NCI-H2227 treated with DMSO at 0.1 percent for 48 hours (cell line): ENCODE data around the gene GPHB5.
A peak's percentile ranks its signal among the peaks of the same experiment; 100 is the strongest.
"Not testable (repeated sequence)": the region's sequence is repeated elsewhere in the genome, so short reads cannot be mapped to it uniquely, and the experiment has no call there.

Source experiments
- DNase-seq: peaks from one replicate; lab custom pipeline; 2025; lab: John Stamatoyannopoulos, UW

The GPHB5 gene, protein sequence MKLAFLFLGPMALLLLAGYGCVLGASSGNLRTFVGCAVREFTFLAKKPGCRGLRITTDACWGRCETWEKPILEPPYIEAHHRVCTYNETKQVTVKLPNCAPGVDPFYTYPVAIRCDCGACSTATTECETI

DNA sequence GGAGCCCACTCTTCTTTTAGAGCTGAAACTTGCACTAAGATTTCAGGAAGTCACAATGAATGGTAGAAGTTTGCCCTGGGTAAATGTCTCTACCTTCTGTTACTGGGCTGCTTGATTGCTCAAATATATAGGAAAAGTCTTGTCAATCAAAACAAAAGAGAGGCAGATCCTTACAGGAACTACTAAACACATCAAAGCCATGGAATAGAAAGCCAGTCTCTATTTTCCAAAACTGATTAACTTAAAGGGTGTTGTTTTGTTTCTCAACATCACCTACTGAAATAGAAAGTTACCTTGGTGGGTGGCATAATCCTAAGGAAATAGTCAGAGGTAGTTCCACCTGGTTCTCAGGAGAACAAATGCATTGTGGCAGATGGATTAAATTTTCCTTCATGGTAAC lies at the start of gene GPHB5:
Gene GPHB5 (minus strand): TSS at position 101 of the 400 bp plus-strand sequence. CDS start 1,086 bp downstream, outside the sequence.
- no peak for DNase-seq

DNA sequence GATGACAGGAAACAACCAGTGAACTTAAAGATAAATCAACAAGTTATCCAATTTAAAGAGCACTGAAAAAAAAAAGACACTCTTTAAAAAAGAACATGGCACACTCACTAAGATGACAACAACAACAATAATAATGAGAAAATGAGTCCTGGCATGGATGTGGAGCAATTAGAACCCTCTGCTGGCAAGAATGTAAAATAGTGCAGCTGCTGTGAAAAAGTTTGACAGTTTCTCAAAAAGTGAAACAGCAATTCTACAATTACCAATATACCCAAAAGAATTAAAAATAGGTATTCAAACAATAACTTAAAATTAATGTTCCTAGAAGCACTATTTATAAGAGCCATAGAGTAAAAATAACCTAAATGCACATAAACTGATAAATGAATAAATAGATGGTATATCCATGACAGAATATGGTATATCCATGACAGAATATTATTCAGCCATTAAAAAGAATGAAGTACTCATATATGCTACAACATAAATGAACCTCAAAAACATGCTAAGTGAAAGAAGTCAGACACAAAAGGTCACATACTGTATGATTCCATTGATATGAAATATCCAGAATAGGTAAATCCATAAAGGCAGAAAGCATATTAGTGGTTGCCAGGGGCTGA lies 49.1 kb upstream of the GPHB5 start:
- no peak for DNase-seq

DNA sequence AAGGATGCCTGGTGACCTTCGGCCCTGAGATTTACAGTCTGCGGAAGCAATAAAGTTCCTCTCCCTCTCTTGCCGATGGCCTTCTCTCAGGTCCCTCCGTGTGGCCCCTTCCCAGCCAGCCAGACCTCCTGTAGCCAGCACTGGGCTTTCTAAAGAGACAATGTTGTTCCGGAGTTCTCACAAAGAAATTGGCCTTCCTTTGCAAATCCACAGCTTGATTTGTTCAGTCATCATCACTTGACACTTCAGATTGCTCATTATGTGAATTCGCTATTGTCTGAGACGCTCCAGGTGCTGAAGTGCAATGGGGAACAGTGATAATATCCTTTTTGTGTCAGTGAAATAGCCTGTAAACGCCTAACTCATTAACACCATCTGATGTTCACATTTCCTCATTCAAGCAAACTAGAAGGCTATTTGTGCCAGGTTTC lies 43.7 kb upstream of the GPHB5 start:
- peak; percentile 73 for DNase-seq

DNA sequence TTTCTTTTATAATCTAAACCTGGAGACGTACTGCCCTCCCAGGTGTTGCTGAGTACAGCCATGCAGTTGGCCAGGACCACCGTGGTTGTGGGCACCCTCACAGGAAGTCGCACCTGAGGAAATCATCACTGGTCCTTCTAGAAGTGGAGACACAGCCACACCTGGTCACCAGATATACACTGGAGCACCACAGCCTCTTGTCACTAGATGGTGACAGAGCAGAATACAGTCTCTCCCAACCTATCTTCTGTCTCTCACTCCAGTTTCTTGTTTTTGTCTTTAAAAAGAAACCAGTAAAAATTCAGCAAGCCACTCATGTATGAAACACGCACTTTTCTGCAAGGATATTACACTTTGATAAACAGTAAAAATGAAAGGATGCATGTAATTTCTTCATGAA lies 43.1 kb upstream of the GPHB5 start:
- DNase-seq, result peak; percentile 47

DNA sequence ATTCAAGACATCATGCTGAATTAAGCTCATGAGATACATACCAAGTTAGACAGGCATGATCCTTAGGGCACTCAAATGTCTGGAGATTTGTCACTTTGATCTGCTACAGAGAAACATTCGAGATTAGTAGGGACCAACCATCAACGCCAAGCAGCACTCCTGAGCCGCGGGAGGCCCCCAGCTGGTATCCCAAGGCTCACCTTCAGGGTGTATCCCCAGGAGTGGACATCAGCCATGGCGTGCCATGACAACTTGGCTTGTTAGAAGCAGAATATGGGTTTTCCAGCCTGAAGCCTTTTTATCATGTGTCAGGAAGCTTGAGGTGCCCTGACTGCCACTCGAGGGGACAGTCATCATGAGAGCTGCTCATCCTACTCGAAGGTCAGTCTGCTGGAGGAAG lies 39.1 kb upstream of the GPHB5 start:
- DNase-seq, result no peak

DNA sequence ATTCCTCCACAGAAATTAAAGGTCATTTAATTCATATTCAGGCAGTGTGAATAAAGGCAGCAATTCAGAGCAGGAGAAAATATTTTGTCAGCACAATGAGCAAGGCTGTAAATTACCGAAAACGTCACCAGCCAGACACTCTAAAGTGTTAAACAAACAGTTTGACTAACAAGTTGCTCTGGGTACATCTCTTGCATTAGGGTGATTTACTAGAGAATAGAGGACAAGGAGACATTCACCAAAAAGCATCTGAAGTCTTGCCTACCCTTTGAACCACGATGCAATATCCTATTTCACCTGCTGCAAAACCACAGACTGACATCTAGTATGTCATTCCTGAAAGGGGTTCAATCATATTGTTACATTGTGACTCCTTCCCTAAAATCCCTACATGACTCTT lies 27.1 kb upstream of the GPHB5 start:
- no peak for DNase-seq

DNA sequence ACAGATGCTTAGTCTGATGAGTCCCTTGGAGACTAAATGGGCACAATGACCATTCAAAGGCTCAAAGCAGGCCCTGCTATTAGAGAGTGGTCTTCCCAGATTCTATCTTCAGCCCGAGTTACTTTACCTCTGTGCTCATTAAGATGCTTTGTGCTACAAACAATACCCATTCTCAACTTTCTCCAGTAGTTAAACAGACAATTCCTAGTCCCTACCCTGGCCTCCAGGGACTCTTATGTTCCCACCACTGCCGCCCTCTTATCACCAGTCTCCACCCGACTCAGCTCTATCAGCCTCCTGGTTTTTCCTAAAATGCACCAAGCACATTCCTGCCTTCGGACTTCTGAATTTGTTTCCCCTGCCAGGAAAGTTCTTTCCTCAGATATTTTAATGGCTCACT lies 25.6 kb upstream of the GPHB5 start:
- DNase-seq, result no peak

DNA sequence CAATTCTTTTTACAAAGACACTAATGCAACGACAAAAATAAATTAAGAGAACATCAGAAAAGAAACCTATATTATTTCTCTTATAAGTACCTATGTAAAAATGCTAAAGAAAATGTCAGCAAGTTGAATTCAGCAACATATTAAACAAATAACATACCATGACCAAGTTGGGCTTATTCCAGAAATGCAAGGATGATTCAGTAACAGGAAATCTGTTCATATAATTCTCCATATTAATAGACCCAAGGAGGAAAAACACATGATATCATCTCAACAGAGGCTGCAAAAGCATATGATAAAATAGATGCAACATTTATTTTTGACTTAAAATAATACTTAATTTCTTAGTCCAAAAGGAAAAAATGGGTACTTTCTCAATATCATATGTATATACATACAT lies 25.1 kb upstream of the GPHB5 start:
- no peak for DNase-seq

DNA sequence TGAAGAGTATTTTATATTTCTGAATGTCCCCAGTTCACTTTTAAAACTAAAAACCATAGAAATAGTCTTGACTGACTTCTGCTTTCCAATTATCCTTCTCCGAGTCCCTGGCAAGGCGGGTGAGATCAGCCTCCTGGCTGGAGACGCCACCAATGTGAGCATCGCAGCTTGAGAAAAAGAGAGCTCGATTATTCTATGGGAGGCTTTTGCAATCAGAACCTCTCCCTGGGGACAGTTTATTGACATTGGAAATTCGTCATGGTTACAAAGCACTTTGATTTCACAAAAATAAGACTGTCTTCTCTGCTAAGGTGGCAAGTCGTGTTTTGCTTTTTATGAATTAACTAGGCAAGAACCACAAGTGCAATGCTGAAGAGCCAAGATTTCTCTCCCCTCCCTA lies 23.6 kb upstream of the GPHB5 start:
- no peak for DNase-seq

DNA sequence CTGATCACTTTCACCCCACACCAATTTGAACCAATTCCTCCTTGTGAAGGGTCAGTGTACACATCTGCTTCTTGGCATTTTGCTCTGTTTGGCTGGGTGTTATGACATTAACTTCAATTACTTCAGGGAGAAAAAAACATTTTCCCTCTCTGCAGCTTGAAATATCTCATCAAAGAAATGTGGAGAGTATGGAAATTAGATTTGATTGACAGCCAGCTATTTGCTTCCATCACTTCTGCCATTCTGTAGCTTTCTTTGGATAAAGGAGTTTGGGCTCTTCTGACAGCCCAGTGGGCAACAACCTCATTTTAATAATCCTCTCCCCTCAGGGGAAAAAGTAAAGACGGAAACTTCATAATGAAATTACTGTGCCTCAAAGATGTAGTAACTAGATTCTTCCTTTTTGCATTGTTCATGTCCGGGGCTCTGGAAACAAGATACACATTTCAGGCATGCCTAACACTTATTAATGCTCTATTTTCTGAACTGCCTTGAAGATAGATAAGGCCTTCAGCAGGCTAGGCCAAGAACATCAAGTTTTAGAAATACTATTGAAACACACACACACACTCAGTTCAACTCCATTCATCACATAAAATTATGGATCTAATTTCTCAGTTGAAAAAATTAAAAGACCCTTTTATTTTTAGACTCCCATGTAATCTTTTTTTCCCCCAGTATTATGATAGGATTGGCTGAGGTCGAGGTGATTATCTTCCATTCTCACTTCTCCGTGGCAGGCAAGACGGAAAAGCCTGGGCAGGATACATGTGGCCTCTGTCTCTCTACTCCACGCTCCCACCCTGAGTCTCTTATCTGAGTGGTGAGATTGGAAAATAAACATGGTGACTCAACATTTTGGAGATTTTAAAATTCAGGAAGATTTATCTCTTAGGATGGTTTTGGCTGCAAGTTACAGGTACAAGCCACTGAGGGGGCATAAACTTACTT lies 10.3 kb upstream of the GPHB5 start:
- DNase-seq, result no peak

DNA sequence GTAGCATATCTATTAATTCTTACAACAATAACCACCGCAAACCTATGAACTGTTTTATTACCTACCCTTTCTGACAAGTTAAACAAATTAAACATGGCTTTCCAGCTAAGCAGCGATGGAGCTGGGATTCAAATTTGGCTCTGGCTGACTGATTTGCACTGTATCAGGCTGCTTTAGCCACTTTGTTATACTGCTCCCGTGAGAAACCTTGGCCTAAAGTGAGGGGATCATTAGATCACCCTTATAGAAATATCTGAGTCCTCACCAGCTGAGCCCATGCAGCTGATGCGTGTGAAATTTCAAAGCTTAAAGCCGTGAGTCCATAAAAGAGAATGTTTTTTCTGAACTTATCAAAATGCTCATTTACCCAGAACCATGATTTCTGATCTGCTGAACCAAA lies 8.1 kb upstream of the GPHB5 start:
- no peak for DNase-seq

DNA sequence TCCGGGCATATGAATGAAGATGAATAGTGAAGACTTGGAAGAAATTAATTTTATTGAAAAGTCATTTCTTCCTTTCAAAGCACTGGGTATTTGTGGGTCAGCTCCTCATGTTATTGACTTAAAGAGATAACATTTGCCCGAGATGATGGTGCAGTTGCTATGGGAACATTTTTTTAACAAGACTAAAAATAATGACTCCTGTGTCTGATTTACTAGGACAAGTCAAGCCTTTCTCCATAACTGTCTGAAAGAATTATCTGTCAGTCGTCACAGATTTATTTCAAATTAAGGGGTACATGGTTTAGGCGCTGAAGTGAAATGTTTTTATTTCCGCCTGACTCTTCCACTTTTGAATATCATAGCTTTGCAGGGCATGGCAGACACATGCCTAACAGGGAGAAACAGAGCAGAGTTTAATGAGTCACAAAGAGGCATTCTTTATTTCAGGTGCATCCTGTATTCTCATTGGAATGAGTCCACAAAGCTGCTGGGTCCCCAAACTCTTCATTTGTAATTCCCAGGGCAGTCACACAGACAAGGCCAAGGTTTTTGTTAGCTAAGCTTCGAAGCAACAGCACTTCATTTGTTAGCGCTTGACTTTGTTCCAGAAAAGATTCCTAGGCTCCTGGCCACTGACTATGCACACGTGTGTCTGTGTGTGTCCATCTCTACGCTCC lies 4.3 kb upstream of the GPHB5 start:
- DNase-seq, result peak; percentile 16

DNA sequence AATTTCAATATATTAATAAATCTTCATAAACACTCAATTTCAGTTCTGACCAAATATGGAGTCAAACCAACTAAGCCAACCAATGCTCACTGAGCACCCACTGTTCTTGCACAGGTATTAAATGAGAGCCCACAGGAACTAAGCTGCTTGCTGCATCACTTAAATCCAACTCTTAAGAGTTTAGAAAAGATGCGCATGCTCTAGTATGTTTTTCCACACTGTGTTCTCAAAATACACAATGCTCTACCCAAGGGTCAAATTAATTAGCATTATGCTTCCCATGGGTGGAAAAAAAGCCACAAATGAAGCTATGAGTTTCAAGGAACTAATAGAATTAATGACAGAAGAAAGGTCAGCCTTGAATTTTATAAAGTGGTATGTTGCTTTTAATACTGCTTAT lies 3.7 kb upstream of the GPHB5 start:
- DNase-seq, result no peak

DNA sequence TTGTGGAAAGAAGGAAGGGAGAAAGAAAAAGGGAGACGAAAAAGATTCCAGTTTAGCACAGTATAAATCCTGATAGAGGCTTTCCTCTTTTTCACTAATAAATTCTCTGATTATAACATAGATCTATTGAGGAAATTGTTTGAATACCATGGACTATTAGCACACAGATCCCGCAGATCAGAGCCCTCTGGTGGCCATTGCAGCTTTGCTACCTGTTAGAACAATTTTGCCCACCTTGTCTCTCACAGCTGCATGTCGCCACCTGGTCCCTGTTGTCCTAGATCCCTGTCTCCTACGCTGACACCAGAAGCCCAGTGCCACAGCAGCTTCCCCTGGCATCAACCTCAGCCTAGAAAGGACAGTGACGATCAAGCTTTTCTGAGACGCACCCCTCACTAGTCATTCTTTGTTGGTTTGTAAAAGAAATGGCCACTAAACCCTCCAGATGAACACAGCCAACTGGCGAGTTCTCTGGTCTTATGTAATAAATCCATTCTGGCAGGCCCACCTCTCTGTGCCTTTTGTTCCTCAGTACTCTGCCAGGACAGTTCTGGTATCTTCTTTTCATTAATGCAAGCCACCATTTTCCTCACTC lies 9.9 kb downstream of the GPHB5 start:
- no peak for DNase-seq

DNA sequence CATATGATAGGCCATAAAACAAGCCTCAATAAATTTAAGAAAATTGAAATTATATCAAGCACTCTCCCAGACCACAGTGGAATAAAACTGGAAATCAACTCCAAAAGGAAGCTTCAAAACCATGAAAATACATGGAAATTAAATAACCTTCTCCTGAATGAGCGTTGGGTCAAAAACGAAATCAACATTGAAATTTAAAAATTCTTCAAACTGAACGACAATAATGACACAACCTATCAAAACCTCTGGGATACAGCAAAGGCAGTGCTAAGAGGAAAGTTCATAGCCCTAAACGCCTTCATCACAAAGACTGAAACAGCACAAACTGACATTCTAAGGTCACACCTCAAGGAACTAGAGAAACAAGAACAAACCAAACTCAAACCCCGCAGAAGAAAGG lies 14.3 kb downstream of the GPHB5 start:
- DNase-seq, result not testable (repeated sequence)

DNA sequence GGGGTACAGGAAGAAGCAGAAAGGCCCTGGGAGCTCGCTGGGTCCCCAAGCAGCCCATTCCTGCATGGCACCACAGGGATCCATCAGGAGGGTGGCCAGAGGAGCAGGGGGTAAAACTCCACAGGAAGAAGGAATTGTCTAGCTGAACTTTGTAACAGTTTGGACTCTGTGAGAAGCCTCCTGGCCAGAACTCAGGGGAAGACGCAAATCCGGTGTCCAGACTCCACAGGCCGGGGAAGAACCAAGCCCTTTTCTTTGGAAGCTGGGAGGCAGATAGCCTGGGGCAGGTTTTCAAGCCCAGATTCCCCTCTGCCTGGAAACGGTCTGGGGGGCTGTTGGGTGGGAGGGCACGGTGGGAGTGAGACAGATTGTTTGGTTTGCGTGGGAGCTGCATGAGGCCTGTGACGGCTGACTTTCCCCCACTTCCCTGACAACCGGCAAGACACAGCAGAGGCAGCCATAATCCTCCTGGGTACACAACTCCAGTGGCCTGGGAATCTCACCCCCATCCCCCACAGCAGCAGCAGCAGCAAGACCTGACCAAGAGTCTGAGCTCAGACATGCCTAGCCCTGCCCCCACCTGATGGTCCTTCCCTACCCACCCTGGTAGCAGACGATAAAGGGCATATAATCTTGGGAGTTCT lies 16.7 kb downstream of the GPHB5 start:
- no peak for DNase-seq

DNA sequence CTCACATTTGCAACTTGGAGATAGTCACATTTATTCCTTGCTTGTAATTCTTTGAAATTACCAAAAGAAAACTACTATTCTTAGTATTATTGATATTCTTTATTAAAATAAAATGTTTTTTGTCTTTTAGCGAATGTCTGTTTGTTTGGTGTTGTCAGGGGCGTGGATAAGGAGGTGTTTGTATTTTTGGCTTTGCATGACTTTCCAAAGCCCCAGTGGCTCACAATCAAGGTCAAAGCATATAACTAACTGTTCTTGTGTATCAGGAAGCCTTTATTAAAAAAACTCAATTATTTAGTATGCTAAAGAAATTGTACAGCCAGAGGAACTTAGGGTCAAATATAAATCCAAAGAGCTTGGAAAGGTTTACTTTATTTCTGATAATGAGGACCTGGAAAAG lies 17.9 kb downstream of the GPHB5 start:
- no peak for DNase-seq

DNA sequence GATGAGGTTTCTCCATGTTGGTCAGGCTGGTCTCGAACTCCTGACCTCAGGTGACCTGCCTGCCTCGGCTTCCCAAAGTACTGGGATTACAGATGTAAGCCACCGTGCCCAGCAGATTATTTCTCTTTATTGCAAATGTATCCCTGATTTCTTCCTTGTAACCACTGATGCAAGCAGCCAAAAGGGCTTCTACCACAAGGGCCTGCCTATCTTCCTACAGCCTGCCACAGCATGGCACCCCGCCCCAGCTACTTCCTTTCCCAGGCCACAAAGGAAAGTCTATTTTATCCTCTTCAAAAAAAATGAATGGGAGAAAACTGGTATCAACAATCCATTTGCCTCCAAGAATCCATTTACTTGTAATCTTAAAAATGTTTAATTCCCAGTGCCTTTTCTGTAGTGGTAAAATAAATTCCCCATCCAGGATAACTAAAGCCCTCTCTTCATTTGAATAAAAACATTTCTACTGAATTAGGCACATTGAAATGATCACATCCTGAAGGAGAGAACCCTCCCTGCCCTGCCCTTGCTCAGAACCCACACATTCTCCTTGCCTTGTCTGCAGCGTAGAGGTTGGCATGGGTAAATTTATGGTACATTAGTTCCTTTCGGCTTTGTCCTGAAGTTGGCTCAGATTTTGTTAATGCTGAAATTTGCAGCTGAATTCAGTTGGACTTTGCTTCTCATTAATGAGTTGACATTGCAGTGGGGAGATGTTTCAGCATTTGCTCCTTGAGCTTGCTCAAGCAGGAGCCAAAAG lies 19.2 kb downstream of the GPHB5 start:
- no peak for DNase-seq

DNA sequence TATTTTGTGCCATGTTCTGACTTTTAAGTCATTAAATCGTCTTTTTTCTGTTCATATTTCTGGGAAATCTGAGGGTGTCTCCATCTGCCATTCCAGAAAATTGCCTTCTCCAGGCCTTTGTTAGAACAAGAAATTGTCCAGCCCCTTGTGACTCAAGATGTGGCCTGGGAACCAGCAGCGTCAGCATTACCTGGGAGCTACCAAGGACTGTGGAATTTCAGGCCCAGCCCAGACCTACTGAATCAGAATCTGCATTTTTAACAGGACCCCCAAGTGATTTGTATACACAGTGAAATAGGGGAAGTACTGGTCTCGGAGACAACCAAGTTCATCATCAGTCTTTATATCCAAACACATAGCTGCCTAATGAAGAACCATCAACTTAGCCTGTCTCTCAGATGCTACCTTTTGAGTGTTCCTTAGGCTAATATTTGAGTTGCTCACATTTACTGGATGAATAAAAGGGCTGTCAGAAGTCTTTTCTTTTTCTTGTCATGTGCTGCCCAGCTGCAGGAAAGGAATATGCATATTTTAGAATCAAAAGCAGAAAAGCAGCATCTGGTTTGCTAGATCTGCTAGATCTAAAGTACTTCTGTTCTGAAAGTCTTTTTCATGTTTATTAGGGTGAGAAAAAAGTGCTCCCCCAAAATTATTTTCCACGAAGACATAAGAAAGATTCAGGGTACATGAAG lies 21.2 kb downstream of the GPHB5 start:
- DNase-seq, result no peak

DNA sequence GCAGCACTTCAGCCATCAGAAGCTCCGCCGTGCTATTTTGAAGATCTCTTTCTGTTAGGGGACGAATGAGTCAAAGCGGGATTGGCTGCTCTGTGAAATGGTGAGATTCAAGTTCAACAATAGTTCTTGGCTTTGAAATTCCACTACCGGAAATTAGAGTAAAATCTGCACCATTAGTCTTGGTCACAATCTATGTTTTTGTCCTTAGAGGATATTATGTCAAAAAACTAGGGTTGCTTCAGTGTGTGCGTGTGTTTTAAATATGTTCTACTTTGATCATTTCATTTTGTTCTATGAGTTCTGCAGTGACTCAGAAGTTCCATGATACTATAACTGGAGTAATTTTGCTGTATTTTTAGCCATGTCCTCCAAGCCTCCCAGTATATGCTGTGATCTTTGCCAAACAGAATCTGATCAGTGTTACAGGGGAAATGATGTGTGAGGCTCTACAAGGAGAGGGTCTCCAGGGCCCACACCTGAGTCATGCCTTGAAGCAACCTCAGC lies 22.6 kb downstream of the GPHB5 start:
- no peak for DNase-seq
